Liver (tissue), 9 donors: ENCODE measurements around the gene SCN10A. TPM values are rescaled to one million over a fixed set of nuclear protein-coding genes. Genes with fewer than 3 reads are reported as not detected.

ENCODE experiments used
- DNase-seq: peaks from one replicate; pipeline ENCODE4 v3.0.0-alpha.2; 2017; ENCODE audit warnings: low spot score
- H3K27ac ChIP-seq, 2 donors: one replicate each; pipeline ENCODE4 v1.7.0; 2013; ENCODE audit warnings: inconsistent platforms in 2 of 2, low read length in 2 of 2, control low read depth in 1 of 2, low read depth in 1 of 2, mild to moderate bottlenecking in 1 of 2
- H3K27me3 ChIP-seq, 4 donors: one replicate each; pipeline versions ENCODE4 v1.6.1 to v1.7.0; 2013; ENCODE audit warnings: low read length in 3 of 4, inconsistent platforms in 1 of 4, mild to moderate bottlenecking in 1 of 4, moderate library complexity in 1 of 4; ENCODE audit not compliant: control insufficient read depth in 4 of 4, insufficient read depth in 4 of 4
- H3K36me3 ChIP-seq, 4 donors: one replicate each; pipeline versions ENCODE4 v1.6.1 to v1.7.0; 2013; ENCODE audit warnings: low read length in 3 of 4, mild to moderate bottlenecking in 3 of 4, low read depth in 1 of 4, moderate library complexity in 1 of 4; ENCODE audit not compliant: control insufficient read depth in 4 of 4, insufficient read depth in 3 of 4
- H3K4me1 ChIP-seq, 4 donors: one replicate each; pipeline versions ENCODE4 v1.6.1 to v1.7.0; 2013; ENCODE audit warnings: low read length in 3 of 4, mild to moderate bottlenecking in 3 of 4, moderate library complexity in 1 of 4; ENCODE audit not compliant: control insufficient read depth in 4 of 4, insufficient read depth in 4 of 4
- H3K4me3 ChIP-seq, 3 donors: one replicate each; pipeline versions ENCODE4 v1.6.1 to v1.7.0; 2013; ENCODE audit warnings: low read length in 3 of 3, control low read depth in 1 of 3, low read depth in 1 of 3, mild to moderate bottlenecking in 1 of 3
- H3K9ac ChIP-seq, 2 donors: one replicate each; pipeline ENCODE4 v1.7.0; 2013; ENCODE audit warnings: low read length in 2 of 2, mild to moderate bottlenecking in 2 of 2, moderate library complexity in 2 of 2, control low read depth in 1 of 2, low read depth in 1 of 2
- H3K9me3 ChIP-seq, 4 donors: one replicate each; pipeline versions ENCODE4 v1.6.1 to v1.7.0; 2013; ENCODE audit warnings: low read length in 3 of 4; ENCODE audit not compliant: control insufficient read depth in 4 of 4
- ATF3 ChIP-seq: IDR thresholded peaks from 2 replicates; pipeline ENCODE4 v1.6.1; 2016; ENCODE audit warnings: antibody characterized with exemption
- CTCF ChIP-seq: fragments of 150-350 bp; IDR thresholded peaks from 2 replicates; pipeline ENCODE4 v1.5.1; 2017; ENCODE audit warnings: improper control_type of control experiment, low read depth, low read length; ENCODE audit not compliant: missing input control
- EGR1 ChIP-seq, 2 donors: IDR thresholded peaks; 2 replicates each; pipeline ENCODE4 v1.6.1; 2016 to 2018; ENCODE audit warnings: antibody characterized with exemption in 2 of 2, low read depth in 2 of 2
- FOXA1 ChIP-seq: IDR thresholded peaks from 2 replicates; pipeline ENCODE4 v1.6.1; 2016; ENCODE audit warnings: antibody characterized with exemption
- FOXA2 ChIP-seq: IDR thresholded peaks from 2 replicates; pipeline ENCODE4 v1.6.1; 2016; ENCODE audit warnings: antibody characterized with exemption
- GABPA ChIP-seq, 2 donors: IDR thresholded peaks in 1 of 2; conservative IDR thresholded peaks in 1 of 2; 2 replicates each; pipeline ENCODE4 v1.6.1; 2016; ENCODE audit warnings: antibody characterized with exemption in 2 of 2, mild to moderate bottlenecking in 1 of 2, moderate library complexity in 1 of 2
- HNF4A ChIP-seq, 2 donors: conservative IDR thresholded peaks; 2 replicates each; pipeline ENCODE4 v1.6.1; 2016; ENCODE audit warnings: antibody characterized with exemption in 2 of 2, mild to moderate bottlenecking in 2 of 2
- HNF4G ChIP-seq: IDR thresholded peaks from 2 replicates; pipeline ENCODE4 v1.6.1; 2016; ENCODE audit warnings: antibody characterized with exemption
- JUND ChIP-seq, 2 donors: IDR thresholded peaks; 2 replicates each; pipeline ENCODE4 v1.6.1; 2016; ENCODE audit warnings: antibody characterized with exemption in 2 of 2
- MAX ChIP-seq: IDR thresholded peaks from 2 replicates; pipeline ENCODE4 v1.6.1; 2016; ENCODE audit warnings: antibody characterized with exemption
- NR2F2 ChIP-seq: IDR thresholded peaks from 2 replicates; pipeline ENCODE4 v1.6.1; 2016; ENCODE audit warnings: antibody characterized with exemption
- RAD21 ChIP-seq, 2 donors: IDR thresholded peaks; 2 replicates each; pipeline ENCODE4 v1.6.1; 2016; ENCODE audit warnings: antibody characterized with exemption in 2 of 2, mild to moderate bottlenecking in 2 of 2
- REST ChIP-seq: IDR thresholded peaks from 2 replicates; pipeline ENCODE4 v1.6.1; 2016; ENCODE audit warnings: antibody characterized with exemption, mild to moderate bottlenecking
- RXRA ChIP-seq, 2 donors: IDR thresholded peaks; 2 replicates each; pipeline ENCODE4 v1.6.1; 2017 to 2018; ENCODE audit warnings: antibody characterized with exemption in 2 of 2, mild to moderate bottlenecking in 1 of 2
- SP1 ChIP-seq: IDR thresholded peaks from 2 replicates; pipeline ENCODE4 v1.6.1; 2018; ENCODE audit warnings: antibody characterized with exemption, mild to moderate bottlenecking
- TAF1 ChIP-seq: conservative IDR thresholded peaks from 2 replicates; pipeline ENCODE4 v1.6.1; 2016; ENCODE audit warnings: antibody characterized with exemption, mild to moderate bottlenecking
- YY1 ChIP-seq: IDR thresholded peaks from 2 replicates; pipeline ENCODE4 v1.6.1; 2016; ENCODE audit warnings: antibody characterized with exemption, mild to moderate bottlenecking
- ZBTB33 ChIP-seq: IDR thresholded peaks from 2 replicates; pipeline ENCODE4 v1.6.1; 2016; ENCODE audit warnings: antibody characterized with exemption
- WGBS: extraction: QIAGEN DNeasy Blood & Tissue Kit; methylation state at CpG from one replicate; pipeline ENCODE4 v1.1.7; 2013; 5-methylcytosine and 5-hydroxymethylcytosine counted together
- polyA plus RNA-seq, 2 donors: library from polyadenylated mRNA; stranded (reverse) in 1 of 2; unstranded in 1 of 2; fragments of 200-250 nt in 1 of 2; fragments of >200 nt in 1 of 2; fragmentation: Nextera tagmentation in 1 of 2; extraction: Ambion mirVana in 1 of 2; gene quantifications; one replicate each; pipeline versions ENCODE4 v1.2.1 to v1.2.3, GENCODE V29; 2013 to 2015
- total RNA-seq, 2 donors: library from RNA; depleted of rRNA; stranded (reverse); fragments of >200 nt; gene quantifications; one replicate each; pipeline ENCODE4 v1.2.3, GENCODE V29; 2014
- donor health status: healthy.
- donor health status: healthy.
- donor health status: healthy.
- donor health status: healthy.
- donor health status: healthy.

SCN10A gene
- total and polyA plus RNA-seq, 4 donors: under 0.01 TPM; not detected in 3

GRCh38 chr3:38792983-38793382 is 23.0 kb downstream of the SCN10A start:
- no peaks in the 10 kb centered on the region for H3K36me3 ChIP-seq
- TF ChIP-seq REST (no peak), YY1 (no peak), HNF4A (conservative IDR thresholded peaks at IDR 0.05) (no peak), MAX (no peak), ZBTB33 (no peak), NR2F2 (no peak), JUND (IDR thresholded peaks at IDR 0.05) (no peak), FOXA1 (no peak), FOXA2 (no peak), EGR1 (IDR thresholded peaks at IDR 0.05; ENCODE audit: low read depth in 2 of 2) (no peak), HNF4G (no peak), RAD21 (IDR thresholded peaks at IDR 0.05) (no peak), TAF1 (no peak), GABPA (IDR thresholded peaks at IDR 0.05 in 1 of 2, conservative IDR thresholded peaks at IDR 0.05 in 1 of 2) (no peak), SP1 (no peak), CTCF (no peak), ATF3 (no peak), RXRA (IDR thresholded peaks at IDR 0.05) (no peak)
- no peak for DNase-seq
- H3K9me3 ChIP-seq: no peaks in the 10 kb centered on the region
- H3K27ac ChIP-seq: no peak overlapping the region
- 61% methylated on average over 1 of the region's 1 CpG for WGBS
- no peak overlapping the region for H3K4me3 ChIP-seq
- H3K27me3 ChIP-seq: peaks cover 0 to 4% (median 0%) of the 10 kb centered on the region in 4 donors
- no peak overlapping the region for H3K9ac ChIP-seq
- no peaks in the 10 kb centered on the region for H3K4me1 ChIP-seq

GRCh38 chr3:38782148-38782547 is 33.9 kb downstream of the SCN10A start:
- no peaks in the 10 kb centered on the region for H3K9me3 ChIP-seq
- WGBS: 59% methylated on average over 4 of the region's 4 CpGs
- DNase-seq: no peak
- TF ChIP-seq YY1 (no peak), GABPA (IDR thresholded peaks at IDR 0.05 in 1 of 2, conservative IDR thresholded peaks at IDR 0.05 in 1 of 2) (no peak), HNF4G (no peak), ZBTB33 (no peak), FOXA1 (no peak), RAD21 (IDR thresholded peaks at IDR 0.05) (no peak), ATF3 (no peak), MAX (no peak), HNF4A (conservative IDR thresholded peaks at IDR 0.05) (no peak), SP1 (no peak), FOXA2 (no peak), JUND (IDR thresholded peaks at IDR 0.05) (no peak), NR2F2 (no peak), TAF1 (no peak)
- peaks cover 0 to 2% (median 0%) of the 10 kb centered on the region in 4 donors for H3K27me3 ChIP-seq
- H3K4me3 ChIP-seq: no peak overlapping the region
- no peaks in the 10 kb centered on the region for H3K4me1 ChIP-seq
- no peaks in the 10 kb centered on the region for H3K36me3 ChIP-seq
- no peak overlapping the region for H3K9ac ChIP-seq
- no peak overlapping the region for H3K27ac ChIP-seq
